Measurements from ENCODE around the gene BDH1.

Gene BDH1

DNA sequence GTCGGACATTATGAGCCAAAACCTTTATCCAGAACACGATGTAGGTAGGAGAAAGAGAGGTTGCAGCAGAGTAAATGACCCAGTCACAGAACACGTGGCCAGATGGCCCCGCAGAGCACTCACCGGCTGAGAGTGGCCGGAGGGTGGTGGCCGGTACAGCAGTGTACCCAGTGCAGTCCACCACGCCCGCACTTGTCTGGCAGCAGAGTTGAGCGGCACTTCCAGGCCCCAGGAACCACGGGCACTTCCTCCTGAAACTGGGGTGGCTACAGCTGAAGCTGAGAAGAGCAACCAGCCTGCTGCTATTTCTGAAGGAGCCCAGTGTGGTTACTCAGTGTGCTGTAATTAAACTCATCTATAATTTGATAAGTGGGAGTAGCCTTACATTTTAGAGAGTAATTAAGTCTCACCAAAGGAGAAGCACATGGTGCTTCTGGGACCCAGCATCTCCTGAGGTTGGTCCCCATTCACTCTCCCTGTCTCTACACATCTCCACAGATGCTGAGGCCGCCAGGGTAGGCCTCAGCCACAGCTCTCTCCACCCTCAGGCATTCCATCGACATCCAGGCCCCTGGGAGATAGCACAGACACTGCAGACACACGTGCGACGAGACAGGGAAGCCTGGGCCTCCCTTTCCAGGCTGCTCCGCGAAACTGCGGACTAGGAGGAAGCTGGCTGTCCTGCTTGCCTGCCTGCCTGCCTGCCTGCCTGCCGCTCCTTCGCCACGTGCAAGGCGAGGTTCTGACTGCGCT, 49.8 kb downstream of the BDH1 start:
- no peak for DNase-seq (ENCODE audit: low read depth in 2 of 2)

DNA sequence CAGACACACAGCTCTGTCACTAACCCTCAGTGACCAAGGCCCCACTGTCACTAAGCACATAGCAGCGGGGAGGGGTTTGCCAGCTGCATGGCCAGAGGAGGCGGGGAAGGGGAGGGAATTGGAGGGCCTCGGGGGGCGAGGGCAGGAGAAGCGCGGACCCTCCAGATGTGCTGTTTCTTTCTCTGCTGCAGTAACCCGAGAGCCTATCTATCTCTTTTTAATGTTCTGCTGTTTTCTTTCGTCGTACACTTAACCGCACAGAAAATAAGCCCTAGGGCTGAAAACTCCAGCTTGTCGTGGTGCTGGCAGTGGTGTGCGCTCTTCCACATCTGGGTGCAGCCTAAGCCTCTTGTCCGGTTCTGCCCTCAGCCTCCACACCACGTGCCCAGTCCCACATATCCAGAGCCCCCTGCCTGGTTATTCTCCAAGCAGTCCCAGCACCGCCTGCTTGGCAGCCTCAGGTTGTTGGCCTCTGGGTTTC, 51.1 kb downstream of the BDH1 start:
- DNase-seq (ENCODE audit: low read depth in 2 of 2) = no peak

DNA sequence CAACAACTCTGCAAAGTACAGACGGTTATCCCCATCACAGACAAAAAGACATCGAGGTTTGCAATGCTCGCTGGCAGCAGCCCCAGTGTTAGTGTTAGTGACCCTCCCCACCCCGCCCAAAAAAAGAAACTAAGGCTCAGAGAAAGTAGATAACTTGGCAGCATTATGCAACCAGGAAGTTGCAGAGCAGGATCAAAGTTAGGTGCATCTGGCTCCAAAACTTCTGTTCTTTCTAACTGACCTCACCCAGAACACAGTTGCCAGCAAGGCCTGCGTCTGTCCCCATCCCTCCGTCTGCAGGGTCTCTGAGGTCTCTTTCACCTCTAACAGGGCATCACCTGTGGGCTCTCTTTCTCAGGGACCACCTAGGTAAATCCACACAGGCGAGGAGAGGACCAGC, 51.5 kb downstream of the BDH1 start:
- DNase-seq (ENCODE audit: low read depth in 2 of 2) = no peak

DNA sequence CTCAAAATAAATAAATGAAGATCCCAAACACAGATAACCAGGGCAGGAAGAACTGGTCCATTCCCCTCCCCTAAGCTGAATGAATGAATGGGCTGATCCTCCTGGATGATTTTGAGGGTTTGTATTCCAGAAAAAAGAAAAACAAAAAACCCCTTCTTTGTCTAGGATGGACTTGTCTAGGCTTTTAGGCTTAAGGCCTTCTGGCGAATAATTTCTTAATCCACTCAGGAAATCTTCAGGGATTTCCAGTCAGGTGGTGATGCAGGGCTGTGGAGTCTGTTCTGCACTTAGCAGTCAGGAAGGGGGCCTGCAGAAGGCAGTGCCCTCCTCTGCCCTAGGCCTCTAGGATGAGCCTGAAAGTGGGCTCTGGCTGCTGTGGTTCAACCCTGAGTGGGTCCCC, 52.1 kb downstream of the BDH1 start:
- DNase-seq (ENCODE audit: low read depth in 2 of 2) = no peak

DNA sequence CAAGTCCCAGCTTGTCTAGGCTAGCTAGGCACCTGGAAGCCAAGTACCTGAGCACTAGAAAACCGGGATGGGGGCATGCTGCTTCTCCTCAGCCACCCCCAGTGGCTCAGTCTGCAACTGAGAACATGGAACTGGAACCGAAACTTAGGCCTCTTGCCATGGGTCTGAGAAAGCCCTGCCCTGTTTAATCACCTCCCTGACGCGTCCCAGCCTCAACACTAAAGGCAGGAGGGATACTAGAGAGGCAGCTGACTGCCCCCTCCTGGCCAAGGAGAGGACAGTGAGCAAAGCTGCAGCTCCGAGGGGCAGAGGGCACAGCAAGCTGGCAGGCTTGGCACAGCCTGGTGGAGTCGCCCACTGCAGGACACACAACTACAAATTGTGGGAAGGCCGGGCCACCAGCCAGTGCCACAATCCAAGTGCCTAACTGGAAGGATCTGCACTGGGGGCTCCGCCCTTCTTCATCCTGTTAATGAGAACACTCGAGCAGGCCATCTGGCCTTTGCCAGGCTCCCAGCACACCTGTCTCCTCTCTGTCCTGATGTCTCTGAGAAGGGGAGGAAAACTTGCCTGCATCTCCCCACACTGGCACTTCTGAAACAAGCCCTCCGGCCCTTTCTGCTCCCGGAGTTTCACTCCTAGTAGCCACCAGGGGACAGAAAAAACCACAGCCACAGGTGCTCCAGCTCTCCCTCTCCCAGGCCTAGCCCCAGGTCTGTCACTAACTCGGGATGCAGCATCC, 53.7 kb downstream of the BDH1 start:
- DNase-seq (ENCODE audit: low read depth in 2 of 2) = peak in 1 of 2 donors; percentile 18

DNA sequence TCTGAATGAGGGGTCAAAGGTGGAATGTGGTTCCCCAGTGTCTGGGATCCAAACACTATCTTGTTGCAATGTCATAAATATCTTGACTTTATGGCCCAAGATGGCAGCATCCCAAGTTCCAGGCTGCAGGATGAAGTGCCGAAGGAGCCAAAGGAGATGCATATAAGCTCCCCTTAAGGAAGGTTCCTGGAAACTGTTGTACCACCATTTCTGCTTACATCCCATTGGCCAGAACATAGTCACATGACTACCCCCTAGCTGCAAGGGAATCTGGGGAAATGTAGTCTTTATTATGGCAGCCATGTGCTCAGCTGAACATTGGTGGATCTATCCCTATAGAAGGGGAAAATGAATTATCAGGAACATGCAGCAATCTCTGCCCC, 54.3 kb downstream of the BDH1 start:
- DNase-seq (ENCODE audit: low read depth in 2 of 2) = no peak

DNA sequence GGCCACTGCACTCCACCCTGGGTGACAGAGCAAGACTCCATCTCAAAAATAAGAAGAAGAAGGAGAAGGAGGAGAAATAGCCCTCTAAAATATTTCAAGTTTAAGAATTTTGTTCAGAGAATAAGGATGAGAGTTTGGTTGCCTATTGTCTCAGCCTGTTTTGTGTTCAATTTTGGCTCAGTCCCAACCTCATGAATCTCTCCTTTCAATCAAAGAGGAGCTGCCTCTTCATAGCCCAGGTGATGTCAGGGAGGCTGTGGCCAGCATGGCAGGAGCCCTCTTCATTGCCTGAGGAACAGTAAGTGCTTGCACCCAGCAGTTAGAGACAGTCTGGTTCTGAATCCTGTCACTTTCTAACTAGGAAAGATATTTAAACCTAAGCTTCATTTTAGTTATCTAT, 55.0 kb downstream of the BDH1 start:
- no peak for DNase-seq (ENCODE audit: low read depth in 2 of 2)

DNA sequence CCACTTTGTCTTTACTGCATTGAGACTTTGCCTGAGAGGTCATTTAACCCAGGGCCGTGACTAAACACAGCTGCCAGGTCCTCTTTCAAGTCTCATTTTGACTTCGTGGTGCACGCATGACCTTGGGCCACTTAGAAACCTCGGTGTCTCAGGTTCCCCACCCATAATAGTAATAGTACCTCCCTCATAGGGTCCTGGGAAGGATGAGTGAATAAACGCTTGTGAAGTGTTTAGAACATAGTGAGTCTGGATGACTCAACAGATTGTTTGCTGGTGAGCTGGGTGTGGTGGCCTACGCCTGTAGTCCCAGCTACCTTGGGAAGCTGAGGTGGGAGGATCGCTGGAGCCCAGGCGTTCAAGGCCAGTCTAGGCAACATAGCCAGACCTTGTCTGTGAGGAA, 56.3 kb downstream of the BDH1 start:
- DNase-seq (ENCODE audit: low read depth in 2 of 2) = no peak

DNA sequence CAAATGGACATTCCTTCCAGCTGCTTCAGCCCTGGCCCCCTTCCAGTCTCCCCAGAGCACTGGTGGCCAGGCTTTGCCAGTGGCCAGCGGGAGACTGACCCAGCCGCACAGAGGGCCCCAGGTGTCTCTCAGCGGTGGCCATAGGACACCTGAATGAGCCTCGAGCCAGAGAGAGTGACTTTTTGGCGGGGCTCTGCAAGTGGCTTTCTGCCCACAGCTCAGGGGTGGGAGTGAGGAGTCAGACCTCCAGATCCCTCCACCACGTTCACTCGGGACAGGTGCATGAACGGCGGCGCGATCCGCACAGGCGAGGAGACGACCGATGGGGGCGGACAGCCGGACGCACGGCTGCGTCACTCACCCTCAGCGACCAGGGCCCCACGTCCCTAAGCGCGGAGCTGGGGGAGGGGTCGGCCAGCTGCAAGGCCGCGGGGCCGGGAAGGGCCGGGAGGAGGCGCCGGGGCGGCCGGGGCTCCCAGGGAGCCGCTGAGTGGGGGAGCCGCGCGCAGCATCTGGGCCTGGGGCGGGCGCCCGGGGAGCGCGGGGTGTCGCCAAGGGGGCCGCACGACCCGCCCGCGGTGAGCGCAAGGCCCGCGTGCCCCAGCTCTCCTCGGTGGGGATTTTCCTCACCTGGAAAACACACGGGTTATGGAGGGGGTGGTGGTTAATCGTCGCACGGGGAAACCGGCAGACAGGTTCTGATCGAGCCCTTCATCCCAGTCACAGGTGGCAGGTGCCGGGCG, 57.1 kb downstream of the BDH1 start:
- DNase-seq (ENCODE audit: low read depth in 2 of 2) = no peak

DNA sequence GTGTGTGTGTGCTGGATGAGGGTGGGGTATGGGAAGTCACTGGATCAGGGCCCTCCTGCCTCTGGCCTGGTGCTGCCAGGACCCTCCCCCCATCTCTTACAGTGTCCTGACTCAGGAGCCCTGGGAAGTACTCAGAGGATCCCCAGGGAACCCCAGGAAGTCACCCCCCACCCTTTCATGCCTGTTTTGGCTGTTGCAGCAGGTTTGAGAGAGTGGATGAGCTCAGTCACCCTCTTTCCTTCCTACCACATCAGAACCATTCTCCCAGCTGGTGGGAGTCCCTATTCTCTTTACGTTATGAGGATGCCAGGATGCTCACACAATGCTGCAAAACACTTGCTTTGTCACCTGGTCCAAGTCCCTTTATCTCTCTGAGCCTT, 59.0 kb downstream of the BDH1 start:
- DNase-seq (ENCODE audit: low read depth in 2 of 2) = no peak

DNA sequence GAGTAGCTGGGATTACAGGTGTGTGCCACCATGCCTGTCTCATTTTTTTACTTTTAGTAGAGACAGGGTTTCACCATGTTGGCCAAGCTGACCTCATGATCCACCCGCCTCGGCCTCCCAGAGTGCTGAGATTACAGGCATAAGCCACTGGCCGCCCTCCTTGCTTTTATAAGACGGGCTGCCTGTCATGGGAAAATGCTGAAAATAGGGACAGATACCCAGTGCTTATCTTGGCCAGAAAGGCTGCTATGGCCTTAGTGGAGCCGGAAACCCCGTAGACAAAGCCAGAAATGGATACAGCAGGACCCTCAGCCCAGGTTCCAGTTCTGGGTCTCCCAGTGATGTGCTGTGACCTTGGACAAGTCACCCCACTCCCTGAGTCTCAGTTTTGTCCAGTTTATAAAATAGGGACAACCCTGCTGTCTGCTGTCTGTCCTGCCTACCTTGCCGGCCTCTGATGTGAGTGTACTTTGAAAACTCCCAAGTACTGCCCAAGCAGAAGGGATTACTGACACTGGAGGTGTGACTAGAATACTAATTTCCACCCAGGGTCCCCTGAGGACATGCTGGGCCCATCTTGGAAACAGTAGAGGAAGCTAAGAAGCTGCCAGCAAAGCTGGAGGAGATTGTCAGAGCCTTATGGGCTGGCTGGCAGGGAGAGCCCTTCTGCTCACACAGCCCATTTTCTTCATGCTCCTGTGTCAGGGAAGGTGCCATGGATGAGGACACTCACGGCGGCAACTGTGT, 59.6 kb downstream of the BDH1 start:
- no peak for DNase-seq (ENCODE audit: low read depth in 2 of 2)

DNA sequence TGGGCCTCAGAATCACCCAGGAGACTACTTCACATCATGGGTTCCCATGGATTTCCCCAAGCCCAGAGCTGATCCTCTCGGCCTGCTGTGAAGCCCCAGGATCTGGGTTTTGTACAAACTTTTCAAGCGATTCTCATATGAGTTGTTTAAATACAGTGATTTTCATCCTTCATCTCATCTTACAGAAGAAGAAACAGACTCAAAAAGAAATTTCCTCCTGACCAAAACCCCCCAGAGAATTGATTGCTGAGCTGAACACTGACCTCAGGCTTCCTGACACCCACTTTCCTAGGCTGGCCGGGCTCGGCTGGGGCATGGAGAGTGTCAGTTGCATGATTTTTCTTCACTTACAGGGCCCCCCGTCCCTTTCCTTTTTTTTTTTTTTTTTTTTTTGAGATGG, 60.3 kb downstream of the BDH1 start:
- DNase-seq (ENCODE audit: low read depth in 2 of 2) = no peak

DNA sequence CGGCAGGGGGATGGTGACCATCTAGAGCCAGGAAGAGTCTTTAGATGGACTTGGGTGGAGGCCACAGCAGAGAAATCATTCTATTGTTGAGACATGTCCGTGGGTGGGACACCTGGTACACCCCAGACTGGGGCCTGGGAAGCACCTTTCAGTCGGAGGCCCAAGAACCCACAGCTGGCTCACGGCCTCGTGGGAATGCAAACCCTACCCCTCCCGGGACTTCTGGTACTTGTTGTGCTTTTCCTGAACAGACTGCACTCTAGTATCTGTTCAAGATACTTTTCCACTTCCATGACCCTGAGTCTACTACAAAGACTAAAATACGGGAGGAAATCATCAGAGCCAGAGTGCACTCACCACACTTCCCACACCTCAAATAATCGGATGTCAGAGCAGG, 60.7 kb downstream of the BDH1 start:
- no peak for DNase-seq (ENCODE audit: low read depth in 2 of 2)

DNA sequence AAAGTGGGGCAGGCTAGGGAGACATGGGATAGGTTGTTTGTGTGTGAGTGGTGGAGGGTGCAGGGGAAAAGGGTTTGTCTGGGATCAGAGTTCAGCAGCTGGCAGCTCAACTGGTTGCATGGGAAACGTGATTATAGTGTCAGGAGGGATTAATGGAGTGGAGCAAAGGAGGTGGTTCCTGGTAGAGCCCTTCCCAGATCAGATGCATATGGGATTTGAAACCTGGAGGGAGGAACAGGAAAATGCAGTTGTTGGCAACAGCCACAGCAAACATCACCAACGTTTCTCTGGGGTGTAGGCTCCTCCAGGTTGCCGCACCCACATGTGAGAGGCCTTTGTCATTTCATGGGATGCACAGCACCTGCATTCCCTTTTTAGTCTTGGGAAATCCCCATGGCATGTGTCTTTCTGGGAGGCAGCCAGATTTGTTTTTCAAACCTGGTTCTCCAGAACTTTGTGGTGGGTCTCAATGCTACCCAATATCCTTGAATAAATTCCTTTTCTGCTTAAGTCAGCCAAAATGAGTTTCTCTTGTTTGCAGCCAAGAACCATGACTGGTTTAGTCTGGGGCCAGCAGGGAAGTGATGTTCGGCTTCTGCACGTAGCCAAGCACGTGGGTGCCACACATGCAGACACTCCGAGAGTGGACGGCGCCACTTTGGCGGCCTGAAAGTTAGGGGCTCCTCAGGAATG, 61.3 kb downstream of the BDH1 start:
- no peak for DNase-seq (ENCODE audit: low read depth in 2 of 2)

DNA sequence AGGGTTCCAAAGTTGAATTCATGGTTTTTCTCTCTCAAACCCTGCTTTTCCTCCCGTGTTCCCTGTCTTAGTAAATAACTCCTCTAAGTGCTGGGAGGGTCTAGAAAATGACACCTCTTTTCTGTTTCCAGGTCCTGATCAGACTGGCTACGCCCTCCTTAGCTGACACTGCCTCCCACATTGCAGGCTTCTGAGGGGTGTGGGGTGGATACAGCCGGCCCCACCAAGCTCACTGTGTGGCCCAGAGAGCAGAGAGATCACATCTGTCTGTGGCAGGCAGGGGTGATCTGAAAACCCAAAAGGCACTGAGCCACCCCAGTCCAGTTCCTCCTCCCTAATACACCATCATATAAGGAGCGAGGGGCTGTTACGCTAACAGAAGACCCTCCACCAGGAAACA, 62.7 kb downstream of the BDH1 start:
- DNase-seq (ENCODE audit: low read depth in 2 of 2) = no peak

DNA sequence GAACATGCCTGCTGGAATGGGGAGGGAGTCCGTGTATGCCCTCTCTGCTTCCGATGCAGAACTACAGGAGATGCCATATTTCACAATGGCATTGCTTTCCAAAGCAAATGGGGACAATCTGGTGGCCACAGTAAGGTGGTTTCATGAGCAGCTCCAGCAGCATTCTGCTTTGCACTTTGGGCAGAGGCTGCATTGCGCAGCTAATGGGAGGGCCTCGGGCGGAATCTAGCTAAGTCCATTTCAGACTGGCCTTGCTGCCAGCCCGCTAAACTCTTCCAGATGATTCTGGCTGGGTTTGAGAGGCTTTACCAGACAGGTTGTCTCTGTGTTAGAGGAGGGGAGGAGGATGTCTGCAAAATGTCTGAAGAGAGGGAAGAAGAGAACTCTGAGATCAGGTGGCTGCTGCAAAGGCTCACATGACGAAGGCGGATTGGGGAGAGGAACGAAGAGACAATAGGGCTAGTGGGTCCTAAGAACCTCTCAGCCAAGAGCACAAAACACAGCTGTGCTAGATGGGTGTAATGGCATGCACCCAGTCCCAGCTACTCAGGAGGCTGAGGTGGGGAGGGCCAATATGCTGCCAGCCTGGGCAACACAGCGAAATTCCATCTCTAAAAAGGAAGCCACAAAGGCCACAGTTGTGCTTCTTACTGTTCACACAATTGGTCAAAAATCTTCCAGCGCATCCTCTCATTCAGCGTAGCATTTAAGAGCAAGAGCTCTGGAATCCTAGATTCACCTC, 63.7 kb downstream of the BDH1 start:
- no peak for DNase-seq (ENCODE audit: low read depth in 2 of 2)

DNA sequence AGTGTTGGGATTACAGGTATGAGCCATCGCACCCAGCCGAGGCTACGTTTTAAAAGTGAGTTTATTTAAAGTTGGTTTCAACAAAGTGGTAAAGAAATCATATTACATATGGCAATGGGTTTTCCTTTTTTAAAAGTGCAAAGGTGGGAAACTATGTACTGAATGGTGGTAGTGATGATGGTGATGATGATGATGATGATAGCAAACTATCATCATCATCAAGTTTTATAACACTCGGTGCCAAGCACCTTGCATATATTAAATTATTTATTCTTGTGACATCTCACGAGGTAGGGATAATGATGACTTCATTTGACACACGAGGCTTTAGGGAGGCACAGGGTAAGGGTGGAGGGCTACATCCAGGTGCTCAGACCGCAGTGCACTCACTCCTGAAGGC, 64.3 kb downstream of the BDH1 start:
- DNase-seq (ENCODE audit: low read depth in 2 of 2) = no peak

DNA sequence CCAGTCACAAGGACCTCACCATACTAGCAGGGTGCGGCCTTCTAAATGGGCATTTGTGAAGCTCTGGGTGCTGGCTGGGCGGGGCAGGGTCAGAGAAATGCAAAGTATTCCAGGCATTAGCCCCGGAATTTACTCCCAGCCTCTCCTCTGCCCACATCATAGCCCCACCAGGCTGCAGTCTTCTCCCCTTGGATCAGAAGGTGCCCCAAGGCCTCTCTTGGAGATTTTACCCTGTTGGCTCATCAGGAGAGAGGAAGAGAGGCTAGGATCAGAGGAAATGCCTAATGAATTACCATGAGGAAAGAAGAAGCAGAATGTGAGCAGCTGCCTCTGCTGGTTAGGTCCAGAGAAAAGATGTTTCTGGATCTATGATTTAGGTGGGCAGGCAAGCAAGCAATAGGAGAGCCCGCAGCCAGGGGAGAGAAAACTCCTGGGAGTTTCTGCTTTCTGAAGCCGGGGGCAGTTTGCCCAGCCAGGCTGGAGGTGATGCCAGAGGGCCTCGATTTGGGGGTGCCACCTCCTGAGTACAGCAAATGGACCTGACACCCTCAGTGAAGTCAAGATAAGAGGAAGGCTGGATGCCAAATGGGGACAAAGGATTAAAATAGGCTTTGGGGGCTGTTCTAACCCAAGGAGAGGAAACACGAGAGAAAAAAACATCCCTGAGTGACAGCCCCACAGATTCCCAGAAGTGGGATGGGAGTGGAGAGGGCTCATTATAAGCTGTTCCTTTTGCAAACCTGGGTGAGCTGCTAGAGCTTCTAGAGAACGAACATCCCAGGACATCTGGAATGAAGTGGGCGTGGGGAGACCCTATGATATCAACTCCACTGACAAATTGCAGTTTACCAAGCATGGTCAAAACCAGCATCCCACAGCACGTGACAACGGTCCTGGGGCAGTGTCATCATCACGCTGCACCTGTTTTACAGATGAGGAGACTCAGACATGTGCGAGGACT, 65.4 kb downstream of the BDH1 start:
- no peak for DNase-seq (ENCODE audit: low read depth in 2 of 2)

DNA sequence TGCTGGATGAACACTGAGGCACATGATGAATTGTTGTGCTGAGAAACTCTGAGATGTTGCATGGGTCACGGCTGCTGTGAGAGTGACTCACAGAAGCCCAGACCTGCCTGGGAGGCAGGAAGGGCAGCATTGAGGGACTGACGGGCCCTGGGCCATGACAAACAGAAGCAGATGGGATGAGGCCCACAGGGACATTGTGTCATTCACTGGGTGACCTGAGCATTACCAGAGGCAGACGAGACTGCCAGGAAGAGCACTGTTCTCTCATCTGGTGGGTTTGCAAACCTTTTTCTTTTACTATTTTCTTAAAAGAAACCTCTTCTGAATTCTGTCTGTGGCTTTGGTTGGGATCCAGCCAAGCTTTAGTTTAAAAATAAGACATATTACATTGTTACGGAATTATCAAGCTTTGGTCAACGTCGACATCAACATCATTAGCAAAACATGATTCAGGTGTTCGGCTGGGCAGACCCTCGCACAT, 67.8 kb downstream of the BDH1 start:
- no peak for DNase-seq (ENCODE audit: low read depth in 2 of 2)
